Fibroblast of skin of left biceps (primary cell): ENCODE measurements around the gene PEX6.
"Not testable (repeated sequence)": the region's sequence is repeated elsewhere in the genome, so short reads cannot be mapped to it uniquely, and the experiment has no call there.

Experiments
- DNase-seq, 2 experiments: peaks; one replicate each; pipeline ENCODE4 v3.0.0-alpha.2; 2013; ENCODE audit warnings: low read depth in 2 of 2

PEX6 gene

DNA sequence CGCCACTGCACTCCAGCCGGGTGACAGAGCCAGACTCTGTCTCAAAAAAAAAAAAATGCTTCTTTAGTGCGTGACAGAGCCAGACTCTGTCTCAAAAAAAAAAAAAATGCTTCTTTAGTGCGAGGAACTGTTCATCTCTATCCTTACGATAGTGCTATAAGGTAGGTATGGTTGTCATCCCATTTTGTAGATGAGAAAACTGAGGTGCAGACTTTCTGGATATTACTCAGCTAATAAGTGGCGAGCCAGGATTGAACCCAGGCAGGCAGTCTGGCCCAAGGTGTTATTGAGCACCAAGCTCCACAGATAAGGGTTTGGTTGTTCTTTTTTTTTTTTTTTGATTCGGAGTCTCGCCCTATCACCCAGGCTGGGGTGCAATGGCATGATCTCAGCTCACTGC lies 22.9 kb upstream of the PEX6 start:
- no peak for DNase-seq

DNA sequence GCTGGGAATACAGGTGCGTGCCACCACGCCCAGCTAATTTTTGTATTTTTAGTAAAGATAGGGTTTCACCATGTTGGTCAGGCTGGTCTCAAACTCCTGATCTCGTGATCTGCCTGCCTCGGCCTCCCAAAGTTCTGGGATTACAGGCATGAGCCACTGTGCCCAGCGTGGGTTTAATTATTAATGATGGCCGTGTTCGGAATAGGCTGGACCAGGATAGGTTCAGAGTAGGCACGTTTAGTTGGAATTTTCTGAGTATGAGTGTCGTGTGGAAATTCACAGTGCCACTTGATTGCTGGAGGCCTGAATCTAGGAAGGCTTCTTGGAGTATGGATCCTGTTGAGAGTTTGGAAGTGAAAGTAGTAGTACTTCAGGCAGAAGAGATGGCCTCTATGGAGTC lies 19.2 kb upstream of the PEX6 start:
- DNase-seq: not testable (repeated sequence)

DNA sequence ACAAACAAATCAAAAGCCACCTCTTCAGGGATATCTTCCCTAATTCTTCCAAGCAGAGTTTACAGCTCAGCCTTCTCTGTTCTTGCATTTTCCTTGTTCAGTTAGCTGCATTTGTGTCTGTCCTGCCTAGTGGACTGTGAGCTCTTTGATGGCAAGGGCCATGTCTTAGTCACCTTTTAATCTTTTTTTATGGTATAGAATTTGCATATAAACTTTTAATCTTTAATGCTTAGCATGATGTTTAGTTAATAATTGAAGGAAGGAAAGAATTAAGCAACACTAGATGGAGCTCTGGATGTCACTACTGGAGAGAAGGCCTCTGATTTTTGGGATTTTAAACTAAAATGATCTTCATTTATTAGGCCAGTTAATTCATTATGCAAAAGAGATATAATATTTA lies 17.5 kb upstream of the PEX6 start:
- DNase-seq: no peak

DNA sequence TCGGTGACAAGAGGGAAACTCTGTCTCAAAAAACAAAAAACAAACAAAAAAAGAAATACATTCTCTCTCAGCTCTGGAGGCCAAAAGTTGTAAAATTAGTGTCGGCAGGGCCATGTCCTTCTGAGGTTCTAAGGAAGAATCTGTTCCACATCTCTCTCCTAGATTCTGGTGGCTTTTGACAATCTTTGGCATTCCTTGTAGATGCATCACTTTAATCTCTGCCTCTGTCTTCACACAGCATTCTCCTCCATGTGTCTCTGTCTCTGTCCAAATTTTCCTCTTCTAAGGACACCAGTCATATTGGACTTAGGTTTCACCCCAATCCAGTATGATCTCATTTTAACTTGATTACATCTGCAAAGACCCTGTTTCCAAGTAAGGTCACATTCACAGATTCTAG lies 14.5 kb upstream of the PEX6 start:
- no peak for DNase-seq

DNA sequence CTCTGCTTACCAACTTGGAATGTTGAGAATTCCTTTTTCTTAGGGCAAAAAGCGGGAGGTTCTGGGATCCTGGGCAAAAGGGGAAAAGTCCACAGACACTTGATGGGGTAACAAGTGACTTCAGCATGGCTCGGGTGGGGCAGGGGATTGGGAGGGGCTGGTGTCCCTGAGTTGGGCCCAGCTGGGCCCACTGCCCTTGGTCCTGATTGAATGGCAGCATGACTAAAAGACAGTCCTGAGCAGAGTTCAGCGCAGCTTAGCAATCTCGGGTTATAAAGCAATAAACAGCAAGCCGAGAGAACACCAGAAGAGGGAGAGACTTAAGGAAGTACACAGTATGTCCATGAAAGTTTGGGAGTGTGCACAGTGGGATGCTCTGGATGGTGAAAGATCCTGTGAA lies 10.9 kb upstream of the PEX6 start:
- no peak for DNase-seq

DNA sequence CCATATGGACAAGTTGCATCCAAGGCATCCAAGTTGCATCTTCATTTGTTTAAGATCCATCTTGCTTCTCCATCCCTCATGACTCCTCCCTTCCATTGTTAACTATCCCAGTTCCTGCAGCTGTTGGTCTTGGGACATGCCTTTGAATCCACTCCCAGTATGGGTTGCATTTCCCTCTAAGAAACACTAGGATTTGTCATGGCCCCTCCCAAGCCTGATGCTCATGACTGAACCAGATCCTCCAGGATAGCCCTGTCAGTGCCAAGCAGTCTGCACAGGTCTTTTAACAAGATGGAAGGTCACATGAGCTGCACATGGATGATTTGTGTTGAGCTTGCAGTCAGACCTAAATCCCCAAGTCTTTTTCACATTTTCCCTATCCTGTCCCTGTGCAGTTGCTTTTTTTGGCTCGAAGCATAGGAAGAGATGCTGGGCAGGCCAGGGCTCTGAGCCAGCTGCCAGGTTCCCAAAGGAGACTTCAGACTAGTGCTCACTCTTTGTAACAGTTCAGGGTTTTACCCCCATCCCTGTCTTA lies 9.6 kb upstream of the PEX6 start:
- DNase-seq: no peak

DNA sequence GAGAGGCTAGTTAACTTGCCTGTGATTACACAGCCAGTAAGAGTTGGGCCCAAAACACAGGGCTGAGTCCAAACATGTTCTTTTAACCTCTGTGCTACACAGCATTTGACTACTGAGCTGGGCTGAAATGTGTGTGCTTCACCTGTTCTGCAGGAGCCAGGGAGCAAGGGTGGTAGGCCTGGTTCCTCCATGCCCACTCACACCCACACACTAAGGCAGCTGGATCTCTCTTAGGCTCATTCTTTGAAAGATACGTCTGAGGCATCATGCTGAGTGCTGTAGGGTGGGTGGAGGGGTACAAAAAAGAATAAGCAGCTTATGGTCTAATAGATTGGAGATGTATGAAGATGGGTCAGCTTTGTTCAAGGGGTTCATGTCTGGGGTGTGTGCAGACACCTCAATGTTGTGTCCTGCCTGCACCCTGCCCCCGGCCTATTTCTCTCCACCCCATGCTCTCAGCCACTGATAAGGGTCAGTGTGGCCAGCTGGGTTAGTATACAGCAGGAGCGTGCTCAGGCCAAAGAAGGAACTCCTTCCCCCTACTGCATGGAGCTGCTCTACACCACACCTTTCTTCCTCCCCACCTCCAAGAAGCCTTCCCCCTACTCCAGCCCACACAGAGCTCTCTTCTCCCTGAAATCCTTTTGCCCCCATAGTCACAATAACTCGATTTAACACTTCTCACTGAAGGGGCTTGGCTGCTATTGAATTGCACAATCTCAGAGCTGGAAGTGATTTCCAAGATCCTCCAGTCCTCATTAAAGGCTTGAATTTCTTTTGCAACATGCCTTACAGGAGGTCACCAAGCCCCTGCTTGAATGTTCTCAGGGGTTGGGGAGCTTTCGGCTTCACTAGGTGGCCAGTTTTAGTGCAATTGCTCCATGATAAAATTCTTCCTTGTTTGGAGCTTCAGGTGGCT lies 8.8 kb upstream of the PEX6 start:
- no peak for DNase-seq

DNA sequence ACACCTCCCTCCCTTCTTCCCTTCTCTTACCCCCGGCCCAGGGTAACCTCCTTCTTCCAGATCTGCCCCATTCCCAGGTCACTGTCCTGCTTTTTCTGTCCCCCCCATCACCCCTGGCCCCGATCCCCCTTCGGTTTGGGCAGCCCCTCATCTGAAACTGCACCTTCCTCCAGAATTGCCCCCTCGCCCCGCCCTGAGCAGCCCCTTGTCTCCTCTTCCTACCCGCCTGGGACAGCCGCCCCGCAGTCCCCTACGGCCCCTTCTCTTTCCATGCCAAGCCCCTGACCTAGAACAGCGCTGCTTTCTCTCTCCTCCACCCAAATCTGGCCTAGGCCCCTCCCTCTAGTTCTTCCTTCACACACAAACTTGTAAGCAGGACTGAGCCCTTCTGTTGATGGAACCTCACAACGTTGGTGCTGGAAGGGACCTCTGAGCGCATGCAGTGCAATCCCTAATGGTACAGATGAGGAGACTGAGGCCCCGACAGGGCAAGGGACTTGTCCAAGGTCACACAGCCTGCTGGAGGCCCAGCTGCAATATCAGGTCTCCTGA lies 6.0 kb upstream of the PEX6 start:
- no peak for DNase-seq

DNA sequence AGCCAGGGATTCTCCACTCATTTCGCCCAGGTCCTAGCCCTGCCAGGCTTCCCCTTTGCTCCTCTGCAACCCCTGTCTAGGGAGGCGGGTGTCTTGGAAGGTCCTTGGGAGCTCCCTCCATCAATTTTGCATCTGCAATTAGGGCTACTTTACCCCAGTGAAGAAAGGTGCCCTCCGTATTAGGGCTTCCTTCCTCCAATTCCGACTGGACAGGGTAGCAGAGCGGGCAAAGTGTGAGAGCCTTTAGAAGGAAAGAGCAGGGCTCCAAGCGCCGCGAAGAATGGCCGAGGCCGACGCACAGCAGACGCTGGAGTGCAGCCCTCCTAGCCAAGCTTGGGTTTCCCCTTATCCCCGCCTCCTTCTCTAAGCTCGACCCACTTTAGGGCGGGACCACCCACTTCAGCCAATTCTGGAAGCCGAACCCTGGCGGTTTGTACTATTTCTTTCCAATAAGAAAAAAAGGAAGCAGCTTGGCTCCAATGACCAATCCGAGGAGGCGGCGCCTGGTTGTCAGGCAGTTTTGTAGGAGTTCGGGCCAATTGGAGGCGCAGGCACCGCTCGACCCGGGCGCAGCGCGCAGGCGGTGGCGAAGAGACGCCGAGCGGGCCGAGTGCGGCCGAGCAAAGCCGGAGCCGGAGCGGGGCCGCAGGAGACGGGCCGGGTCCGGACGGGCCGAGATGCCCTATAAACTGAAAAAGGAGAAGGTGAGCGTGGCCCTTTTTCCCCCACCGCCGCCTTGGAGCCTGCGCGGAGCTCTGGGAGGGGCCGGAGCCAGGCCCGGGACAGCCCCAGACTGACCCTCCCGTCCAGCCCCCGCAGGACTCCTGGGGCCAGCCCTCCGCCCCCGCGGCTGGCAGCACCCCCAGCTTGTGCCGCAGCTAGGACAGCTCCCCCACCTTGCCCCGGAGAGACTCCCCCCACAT lies 5.3 kb upstream of the PEX6 start, which contains the start of gene PPP2R5D:
PPP2R5D (plus strand) TSS at position 570 of the 923 bp plus-strand sequence; CDS start at position 678, 108 bp downstream.
- peak; percentile 96 to 97 for DNase-seq

DNA sequence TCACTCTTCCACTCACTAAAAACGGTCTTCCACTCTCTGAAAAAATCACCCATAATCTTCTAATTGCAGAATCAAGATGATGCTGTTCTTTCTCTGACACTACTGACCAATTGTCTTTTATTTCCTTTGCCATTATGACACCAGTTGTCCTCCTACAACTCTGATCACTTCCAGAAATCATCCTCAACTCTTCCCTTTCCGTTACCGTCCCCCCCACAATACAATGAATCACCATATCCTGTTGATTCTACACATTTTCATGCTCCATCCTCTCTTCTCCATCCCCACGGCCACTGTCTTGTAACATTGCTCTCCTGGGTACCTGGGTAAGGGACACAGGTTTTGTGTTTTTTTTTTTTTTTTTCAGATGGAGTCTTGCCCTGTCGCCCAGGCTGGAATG lies 2.9 kb upstream of the PEX6 start:
- DNase-seq: no peak

DNA sequence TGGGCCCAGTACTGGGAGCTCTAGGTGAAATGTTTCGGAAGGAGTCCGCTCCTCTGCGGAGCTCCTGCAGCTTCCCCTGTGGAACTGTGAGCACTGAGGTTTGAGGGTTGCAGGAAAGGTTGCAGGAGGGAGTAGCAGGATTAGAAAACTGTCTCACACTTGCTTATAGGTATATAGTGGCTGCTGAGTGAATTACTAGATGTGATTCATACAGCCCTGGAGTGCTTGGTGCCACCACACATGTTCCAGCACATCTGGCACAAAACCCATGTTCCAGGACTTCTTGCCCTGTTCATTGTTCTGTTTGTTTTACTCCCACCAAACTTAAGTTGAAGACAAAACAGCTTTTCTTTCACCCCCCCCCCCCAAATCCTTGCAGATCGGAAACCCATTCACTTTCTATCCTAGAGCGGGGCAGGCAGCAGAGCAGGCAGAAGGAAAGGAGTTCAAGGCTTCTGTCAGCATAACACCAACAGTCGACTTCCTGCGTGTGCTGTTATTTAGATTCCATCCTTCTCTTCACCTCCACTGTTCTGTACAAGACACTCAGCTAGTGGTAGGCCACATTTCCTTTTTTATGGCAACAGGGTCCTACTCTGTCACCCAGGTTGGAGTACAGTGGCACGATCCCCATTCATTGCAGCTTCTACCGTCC lies 669 bp upstream of the PEX6 start:
- no peak for DNase-seq

DNA sequence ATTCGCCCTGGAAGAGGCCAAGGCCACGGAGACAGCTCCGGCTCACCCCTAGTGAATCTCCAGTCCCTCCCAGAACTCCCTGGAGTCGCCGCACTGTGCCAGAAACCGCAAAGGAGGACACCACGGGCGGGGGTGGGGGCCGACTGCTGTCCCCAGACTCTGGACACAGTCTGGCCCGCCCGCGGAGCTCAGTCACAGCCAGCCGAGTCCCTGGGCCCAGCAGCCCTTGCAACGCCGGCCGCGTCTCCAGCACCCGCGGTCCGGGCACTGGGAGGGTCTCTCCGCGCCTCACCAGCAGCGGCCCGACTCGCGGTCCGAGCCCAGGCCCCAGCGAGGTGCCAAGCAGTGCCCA lies 518 bp downstream of the PEX6 start:
- no peak for DNase-seq

DNA sequence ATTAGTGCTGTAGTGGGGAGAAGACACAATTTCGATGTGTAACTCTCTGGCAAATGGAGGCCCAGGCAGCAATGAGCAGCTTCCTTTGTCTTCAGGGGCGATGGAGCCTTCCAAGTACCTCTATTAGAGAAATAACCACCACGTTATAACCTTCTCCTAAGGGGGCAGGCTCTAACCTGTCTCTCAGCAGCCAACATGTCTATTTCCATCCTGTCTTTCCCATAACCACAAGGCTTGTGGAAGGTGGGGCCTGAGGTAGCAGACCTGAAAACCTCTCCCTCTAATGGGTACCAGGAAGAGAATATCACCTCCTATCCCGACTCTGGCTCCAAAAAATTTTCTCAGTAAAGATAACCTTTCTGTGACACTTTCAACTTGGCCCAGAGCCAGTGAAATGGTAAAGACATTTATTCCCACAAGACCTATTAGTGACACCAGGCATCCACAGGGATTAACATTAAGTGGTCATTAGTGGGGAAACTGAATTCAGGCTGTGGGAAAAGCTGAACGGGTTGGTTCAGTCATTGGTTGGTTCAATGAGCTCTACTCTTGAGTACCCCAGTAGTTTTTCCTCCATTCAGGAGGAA lies 4.0 kb downstream of the PEX6 start:
- no peak for DNase-seq

DNA sequence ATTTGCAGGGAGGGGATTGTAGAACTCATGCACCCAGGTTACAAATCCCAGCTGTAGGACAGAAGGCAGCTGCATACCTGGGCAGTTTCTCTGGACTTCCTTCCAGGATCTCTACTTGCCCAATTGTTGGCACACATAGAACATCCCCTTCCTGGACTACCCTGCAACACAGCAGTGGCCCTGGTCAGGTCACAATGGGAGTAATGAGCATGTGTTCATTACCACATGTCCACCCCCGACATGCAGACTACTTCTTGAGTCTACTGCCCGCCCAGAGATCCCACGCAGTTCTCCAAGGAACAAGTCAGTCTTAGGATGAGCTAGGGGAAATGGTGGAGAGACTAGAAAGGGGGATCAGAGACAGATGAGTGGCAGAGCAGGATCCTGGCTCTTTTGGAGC lies 5.1 kb downstream of the PEX6 start:
- DNase-seq: no peak

DNA sequence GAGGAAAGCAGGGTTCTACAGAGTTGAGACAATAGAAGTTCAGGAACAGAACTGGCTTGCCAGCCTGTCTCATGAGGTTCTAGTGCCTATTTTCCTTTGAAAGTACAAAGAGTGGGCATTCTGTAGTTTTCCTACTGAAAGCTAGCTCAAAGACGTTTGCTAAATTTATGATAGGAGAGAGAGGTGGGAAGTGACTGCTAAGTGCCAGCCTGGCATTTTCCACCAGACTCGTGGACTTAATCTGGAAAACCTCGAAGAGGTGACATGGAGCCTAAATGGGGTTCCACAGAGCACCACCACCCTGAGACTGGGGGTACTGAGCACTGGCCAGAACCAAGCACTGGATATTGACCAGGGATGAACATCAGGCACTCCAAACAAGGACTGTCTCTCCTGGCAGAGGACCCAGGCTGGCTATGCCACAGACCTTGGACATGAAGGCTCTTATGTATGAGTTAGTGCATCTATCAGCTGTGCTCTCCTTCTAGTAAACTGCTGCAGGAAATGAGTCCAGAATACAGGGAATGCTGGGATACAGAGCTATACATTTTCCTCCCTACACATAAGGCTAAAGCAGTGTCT lies 7.1 kb downstream of the PEX6 start:
- DNase-seq: no peak

DNA sequence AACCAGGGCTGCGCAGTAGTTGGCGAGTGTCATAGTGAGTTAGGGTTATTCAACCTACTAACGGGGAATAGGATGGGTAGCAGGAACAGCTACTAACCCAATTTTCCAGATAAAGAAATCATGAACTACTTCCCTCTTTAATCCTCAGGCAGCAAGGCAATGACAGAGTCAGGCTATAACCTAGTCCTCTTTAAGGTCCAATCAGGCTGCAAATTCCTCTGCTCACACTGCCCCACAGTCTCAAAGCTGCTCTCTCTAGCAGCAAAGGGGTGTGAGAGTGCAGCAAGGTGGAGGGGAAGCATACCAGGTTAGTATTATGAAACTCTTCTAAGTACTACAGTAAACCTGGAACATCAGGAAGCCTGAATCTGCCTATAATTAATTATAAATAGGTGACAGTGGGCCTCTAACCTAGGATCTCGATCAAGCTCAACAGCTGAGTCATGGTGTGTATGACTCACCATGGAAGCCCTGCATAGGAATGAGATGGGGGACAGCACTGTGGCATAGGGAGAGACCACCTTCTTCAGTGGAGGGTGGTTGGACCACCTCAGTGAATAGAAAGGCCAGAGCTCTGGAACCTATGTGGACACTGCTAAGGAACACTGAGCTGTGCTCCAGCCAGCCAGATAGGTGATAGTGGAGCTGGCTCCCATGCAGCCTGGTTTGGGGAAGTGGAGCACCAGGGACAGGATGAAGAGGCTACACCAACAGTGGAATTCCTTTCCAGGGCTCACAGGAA lies 7.9 kb downstream of the PEX6 start:
- DNase-seq: no peak

DNA sequence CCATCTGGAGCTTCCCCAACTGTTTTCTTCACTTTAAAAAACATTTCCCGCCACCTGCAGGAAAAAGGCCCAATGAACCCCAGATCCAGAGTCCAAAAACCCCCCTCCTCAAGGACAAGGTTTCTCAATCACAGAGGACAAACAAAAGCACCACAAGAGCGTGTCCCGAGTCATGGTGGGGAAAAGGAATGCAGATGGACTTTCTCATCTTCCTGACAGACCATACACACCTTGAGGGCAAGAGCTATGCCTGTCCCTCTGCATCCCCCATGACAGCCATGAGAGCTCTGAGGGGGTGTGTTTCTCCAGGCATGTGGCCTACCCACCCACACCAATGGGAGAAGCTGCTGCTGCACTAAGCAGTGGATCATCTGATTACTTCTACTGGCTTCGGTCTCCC lies 9.0 kb downstream of the PEX6 start:
- no peak for DNase-seq

DNA sequence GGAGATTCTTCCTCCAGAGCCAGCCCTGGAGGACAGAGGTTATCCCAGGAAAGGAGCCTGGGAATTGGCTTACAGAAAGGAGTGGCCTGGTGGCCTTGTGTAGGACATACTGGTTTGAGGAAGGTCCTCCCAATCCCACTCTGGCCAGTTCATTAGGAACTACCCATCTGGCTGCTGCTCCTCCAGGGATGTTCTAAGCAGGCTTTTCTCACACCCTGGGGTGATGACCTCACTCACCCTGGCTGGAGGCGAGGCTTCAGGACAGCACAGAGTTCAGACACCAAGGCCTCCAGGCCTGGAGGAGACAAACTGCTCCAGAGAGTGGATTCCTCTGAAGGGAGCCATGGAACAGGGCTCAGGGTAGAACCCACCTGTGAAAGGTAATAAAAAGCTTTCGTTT lies 9.6 kb downstream of the PEX6 start:
- no peak for DNase-seq

DNA sequence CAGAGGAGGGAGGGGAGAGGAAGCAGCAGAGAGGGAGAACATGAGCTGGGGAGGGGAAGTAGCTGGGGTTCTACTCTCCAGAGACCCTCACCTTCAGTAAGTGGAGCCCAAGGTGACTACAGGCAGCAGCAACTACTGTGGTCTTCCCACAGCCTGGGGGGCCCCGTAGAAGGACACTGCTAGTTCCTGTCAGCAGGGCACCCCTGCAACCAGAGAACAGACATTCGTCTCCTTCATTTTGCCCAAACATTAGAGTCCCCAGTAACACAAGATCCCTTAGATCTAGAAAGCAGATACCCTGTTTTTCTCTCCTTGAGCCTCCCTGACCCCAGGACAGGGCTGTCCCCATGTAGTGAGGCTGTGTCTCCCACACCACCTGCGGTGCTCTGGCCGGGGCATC lies 10.2 kb downstream of the PEX6 start:
- DNase-seq: no peak

DNA sequence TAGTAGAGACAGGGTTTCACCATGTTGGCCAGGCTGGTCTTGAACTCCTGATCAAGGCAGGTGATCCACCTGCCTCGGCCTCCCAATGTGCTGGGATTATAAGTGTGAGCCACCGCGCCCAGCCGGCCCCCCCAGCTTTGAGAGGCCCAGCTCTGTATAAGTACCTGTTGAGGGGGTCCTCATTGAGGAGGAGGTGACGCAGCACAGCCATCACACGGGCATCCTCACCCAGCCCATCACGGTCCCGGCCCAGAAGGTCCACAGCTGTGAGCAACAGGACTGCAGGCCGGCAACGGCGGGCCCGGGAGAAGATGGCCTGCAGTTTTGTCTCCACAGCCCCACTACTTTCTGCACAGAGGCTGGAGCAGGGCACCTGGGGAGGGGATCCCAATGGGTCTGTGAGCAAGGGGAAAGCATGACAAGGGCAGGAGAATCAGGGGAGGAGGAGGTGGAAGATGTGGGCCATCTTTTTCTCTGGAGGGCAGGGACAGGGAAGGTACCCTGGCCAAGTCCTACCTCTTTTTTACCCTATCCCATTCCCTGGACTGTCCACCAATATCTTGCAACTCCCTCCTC lies 10.8 kb downstream of the PEX6 start:
- DNase-seq: no peak
